ENCODE results near the gene FGD4. TPM values are rescaled to one million over a fixed set of nuclear protein-coding genes. Genes with fewer than 3 reads are reported as not detected.

The FGD4 gene
- total RNA-seq, 1 donor from 2014 or later = 1.8 TPM

DNA sequence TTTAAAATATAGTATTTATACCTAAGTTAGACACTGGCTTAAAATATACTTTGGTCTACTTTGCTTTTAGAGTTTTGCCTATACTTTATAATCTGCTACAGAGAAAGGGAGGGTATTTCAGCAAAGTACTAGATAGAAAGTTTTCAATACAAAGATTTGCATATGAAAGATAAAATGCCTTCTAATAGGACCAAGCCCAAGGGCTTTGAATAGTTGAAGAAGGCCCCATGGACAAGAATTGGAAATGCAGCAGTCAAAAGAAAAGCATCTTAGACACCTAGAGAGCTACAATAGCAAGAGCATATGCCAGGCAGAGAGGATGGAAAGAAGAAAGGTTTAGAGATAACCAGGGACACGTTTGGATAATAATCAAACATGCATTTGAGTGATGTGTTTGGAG is 196.7 kb downstream of the FGD4 start:
- H3K36me3 Mint-ChIP-seq (ENCODE audit: low read depth) = no peaks in the 10 kb centered on the region
- DNase-seq = no peak
- no peak for ATAC-seq (ENCODE audit: low read depth)
- ChIA-PET POLR2A (no interaction called here), CTCF (no interaction called here)
- H3K27me3 Mint-ChIP-seq = no peaks in the 10 kb centered on the region
- no peaks in the 10 kb centered on the region for H3K4me1 Mint-ChIP-seq
- H3K27ac Mint-ChIP-seq = no peak overlapping the region
- H3K4me3 Mint-ChIP-seq = no peak overlapping the region
- H3K9me3 Mint-ChIP-seq = no peaks in the 10 kb centered on the region
- TF ChIP-seq, protein P1, sequence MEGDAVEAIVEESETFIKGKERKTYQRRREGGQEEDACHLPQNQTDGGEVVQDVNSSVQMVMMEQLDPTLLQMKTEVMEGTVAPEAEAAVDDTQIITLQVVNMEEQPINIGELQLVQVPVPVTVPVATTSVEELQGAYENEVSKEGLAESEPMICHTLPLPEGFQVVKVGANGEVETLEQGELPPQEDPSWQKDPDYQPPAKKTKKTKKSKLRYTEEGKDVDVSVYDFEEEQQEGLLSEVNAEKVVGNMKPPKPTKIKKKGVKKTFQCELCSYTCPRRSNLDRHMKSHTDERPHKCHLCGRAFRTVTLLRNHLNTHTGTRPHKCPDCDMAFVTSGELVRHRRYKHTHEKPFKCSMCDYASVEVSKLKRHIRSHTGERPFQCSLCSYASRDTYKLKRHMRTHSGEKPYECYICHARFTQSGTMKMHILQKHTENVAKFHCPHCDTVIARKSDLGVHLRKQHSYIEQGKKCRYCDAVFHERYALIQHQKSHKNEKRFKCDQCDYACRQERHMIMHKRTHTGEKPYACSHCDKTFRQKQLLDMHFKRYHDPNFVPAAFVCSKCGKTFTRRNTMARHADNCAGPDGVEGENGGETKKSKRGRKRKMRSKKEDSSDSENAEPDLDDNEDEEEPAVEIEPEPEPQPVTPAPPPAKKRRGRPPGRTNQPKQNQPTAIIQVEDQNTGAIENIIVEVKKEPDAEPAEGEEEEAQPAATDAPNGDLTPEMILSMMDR (IDR thresholded peaks at IDR 0.05) = no peak
- intact Hi-C loops (cut with micrococcal nuclease) = no loop called here

DNA sequence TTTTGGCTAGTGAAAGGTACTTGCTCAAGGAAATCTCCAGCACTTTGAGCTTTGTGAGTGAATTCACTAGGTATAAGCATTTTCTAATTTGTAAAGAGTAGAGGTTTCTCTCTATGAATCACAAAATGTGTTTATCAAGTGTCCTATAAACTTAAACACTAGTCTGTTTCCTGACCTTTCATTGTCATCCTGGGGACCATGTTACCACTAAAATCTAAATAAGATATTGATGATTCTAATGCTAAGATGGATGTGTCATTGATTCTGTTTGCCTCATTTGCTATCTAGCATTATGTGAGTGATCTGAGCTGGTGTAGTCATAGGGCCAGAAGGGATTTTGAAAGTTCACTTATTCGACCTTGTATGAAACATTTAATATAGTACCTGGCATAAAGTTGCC is 199.3 kb downstream of the FGD4 start:
- TF ChIP-seq, protein P1 (IDR thresholded peaks at IDR 0.05) = no peak
- intact Hi-C loops (cut with micrococcal nuclease) = no loop called here
- Mint-ChIP-seq H3K36me3 (ENCODE audit: low read depth) (no peaks in the 10 kb centered on the region), H3K4me3 (no peak overlapping the region), H3K27me3 (no peaks in the 10 kb centered on the region), H3K4me1 (no peaks in the 10 kb centered on the region), H3K27ac (no peak overlapping the region), H3K9me3 (no peaks in the 10 kb centered on the region)
- ChIA-PET CTCF (no interaction called here), POLR2A (no interaction called here)
- ATAC-seq (ENCODE audit: low read depth) (no peak), DNase-seq (no peak)

DNA sequence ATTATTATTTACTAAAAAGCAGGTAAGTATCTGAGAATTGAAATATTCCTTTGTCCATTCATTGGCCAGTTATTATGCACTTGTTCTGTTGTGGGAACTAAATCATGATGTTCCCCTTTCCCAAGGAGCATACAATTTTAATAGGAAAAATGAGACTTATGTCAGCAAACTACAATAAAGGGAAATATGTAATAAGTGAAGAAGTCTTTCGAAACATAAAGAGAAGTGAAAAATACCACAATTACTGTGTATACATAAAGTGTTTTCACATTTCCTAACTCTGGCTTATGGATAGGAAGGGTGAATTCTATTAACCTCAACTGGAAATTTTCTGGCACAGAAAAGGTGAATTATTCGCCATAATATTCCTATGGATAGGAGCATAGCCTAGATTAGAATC is 201.3 kb downstream of the FGD4 start:
- no peak overlapping the region for H3K4me3 Mint-ChIP-seq
- H3K27me3 Mint-ChIP-seq = no peaks in the 10 kb centered on the region
- ATAC-seq (ENCODE audit: low read depth) (no peak), DNase-seq (no peak)
- H3K36me3 Mint-ChIP-seq (ENCODE audit: low read depth) = no peaks in the 10 kb centered on the region
- no peak overlapping the region for H3K27ac Mint-ChIP-seq
- CTCF ChIA-PET = no interaction called here
- intact Hi-C loops (cut with micrococcal nuclease) = no loop called here
- POLR2A ChIA-PET = no interaction called here
- H3K9me3 Mint-ChIP-seq = no peaks in the 10 kb centered on the region
- H3K4me1 Mint-ChIP-seq = no peaks in the 10 kb centered on the region
- TF ChIP-seq, protein P1 (IDR thresholded peaks at IDR 0.05) = no peak

DNA sequence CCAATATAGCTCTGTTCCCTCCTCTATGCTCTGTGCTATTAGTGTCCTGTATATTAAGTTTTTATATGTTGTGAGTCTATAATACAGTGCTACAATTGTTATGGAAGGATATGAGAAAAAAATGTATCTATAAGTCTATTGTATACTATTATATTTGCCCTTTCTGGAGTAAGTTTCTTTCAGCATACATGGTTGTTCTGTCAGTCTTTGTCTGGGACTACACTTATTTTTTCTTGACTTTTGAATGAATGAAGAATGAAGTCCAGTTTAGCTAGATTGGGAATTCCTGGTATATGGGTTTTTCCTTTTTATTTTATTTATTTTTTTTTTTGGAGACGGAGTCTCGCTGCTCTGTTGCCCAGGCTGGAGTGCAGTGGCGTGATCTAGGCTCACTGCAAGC is 203.7 kb downstream of the FGD4 start:
- POLR2A ChIA-PET = no interaction called here
- DNase-seq (no peak), ATAC-seq (ENCODE audit: low read depth) (no peak)
- H3K36me3 Mint-ChIP-seq (ENCODE audit: low read depth) = no peaks in the 10 kb centered on the region
- CTCF ChIA-PET = no interaction called here
- no peak overlapping the region for H3K27ac Mint-ChIP-seq
- TF ChIP-seq, protein P1 (IDR thresholded peaks at IDR 0.05) = no peak
- H3K4me3 Mint-ChIP-seq = no peak overlapping the region
- H3K4me1 Mint-ChIP-seq = no peaks in the 10 kb centered on the region
- no peaks in the 10 kb centered on the region for H3K27me3 Mint-ChIP-seq
- intact Hi-C loops (cut with micrococcal nuclease) = no loop called here
- no peaks in the 10 kb centered on the region for H3K9me3 Mint-ChIP-seq

DNA sequence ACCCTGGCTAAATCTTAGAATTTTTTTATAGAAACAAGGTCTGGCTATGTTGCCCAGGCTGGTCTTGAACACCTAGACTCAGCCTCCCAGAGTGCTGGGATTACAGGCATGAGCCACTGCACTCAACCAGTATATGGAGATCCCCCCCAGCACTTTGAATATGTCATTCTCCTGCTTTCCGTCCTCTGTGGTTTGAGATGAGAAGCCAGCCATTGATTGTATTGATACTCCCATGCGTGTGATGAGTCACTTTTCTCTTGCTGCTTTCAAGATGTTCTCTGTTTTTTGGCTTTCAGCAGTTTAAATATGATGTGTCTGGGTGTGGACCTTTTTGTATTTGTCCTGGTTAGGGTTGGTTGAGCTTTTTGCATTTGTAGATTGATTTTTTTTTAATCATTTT is 204.5 kb downstream of the FGD4 start:
- ChIA-PET POLR2A (no interaction called here), CTCF (no interaction called here)
- ATAC-seq (ENCODE audit: low read depth) (no peak), DNase-seq (no peak)
- Mint-ChIP-seq H3K4me3 (no peak overlapping the region), H3K36me3 (ENCODE audit: low read depth) (no peaks in the 10 kb centered on the region), H3K4me1 (no peaks in the 10 kb centered on the region), H3K27ac (no peak overlapping the region), H3K9me3 (no peaks in the 10 kb centered on the region), H3K27me3 (no peaks in the 10 kb centered on the region)
- intact Hi-C loops (cut with micrococcal nuclease) = no loop called here
- TF ChIP-seq, protein P1 (IDR thresholded peaks at IDR 0.05) = no peak

All from activated B cell treated with CpG ODN at 0.5 μM for 24 hours (primary cell).